Stimulated activated effector memory CD8-positive, alpha-beta T cell treated with anti-CD3 and anti-CD28 coated beads, Interleukin-12 subunit alpha, Interleukin-12 subunit beta, amount 100 ng/mL, for 72 hours (primary cell): Measurements from ENCODE around the gene PCDHA9.
"Not testable (repeated sequence)": the region's sequence is repeated elsewhere in the genome, so short reads cannot be mapped to it uniquely, and the experiment has no call there.

Experiments used
- ATAC-seq: fragments of 150-1000 bp; cut with Tn5 transposase; 2 replicates; pipeline ENCODE4 v1.10.0; 2021
- DNase-seq, 2 donors: peaks; one replicate each; pipeline ENCODE4 v3.0.0; 2021 to 2022; ENCODE audit warnings: low spot score in 2 of 2
- H3K27ac Mint-ChIP-seq: one replicate; pipeline ENCODE4 v1.8.0; 2022; ENCODE audit warnings: mild to moderate bottlenecking, mixed read lengths
- H3K36me3 Mint-ChIP-seq: one replicate; pipeline ENCODE4 v1.8.0; 2022; ENCODE audit warnings: mild to moderate bottlenecking, mixed read lengths
- H3K4me1 Mint-ChIP-seq: one replicate; pipeline ENCODE4 v1.8.0; 2022; ENCODE audit warnings: mixed read lengths
- H3K4me3 Mint-ChIP-seq: one replicate; pipeline ENCODE4 v1.8.0; 2022; ENCODE audit warnings: mild to moderate bottlenecking, mixed read lengths
- H3K9me3 Mint-ChIP-seq: one replicate; pipeline ENCODE4 v1.8.0; 2022; ENCODE audit warnings: mixed read lengths

Gene PCDHA9

DNA sequence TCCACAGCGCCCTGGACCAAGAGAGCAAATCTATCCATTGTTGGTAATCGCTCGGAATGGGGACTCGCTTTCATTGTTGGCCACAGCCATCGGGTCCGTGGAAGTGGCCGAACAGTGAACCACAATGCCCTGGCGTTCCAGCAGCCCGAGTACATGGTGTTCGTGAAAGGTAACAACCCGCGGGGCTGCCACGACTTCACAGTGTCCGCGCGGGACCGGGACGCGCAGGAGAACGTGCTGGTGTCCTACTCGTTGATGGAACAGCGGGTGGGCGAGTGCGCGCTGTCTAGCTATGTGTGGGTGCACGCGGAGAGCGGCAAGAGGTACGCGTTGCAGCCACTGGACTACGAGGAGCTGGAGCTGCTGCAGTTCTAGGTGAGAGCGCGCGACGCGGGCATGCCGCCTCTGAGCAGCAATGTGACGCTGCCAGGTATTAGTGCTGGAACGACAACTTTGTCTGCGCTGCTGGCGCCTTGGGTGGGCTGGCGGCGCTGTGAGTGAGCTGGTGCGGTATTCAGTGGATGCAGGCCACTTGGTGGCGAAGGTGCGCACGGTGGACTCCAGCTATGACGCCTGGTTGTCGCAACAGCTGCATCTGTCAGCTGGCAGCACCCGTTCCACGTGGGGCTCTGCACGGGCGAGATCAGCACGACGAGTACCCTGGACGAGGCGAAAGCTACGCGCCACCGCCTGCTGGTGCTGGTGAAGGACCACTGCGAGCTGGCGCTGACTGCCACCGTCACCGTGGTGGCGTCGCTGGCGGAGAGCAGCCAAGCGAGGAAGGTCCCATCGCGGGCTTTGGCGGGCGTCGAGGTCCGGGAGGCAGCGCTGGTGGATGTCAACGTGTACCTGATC, 14.5 kb downstream of the PCDHA9 start:
- Mint-ChIP-seq H3K4me1 (no peaks in the 10 kb centered on the region), H3K36me3 (no peaks in the 10 kb centered on the region), H3K9me3 (peaks cover 3% of the 10 kb centered on the region), H3K27ac (no peak overlapping the region), H3K4me3 (no peak overlapping the region)
- DNase-seq = no peak
- ATAC-seq = no peak

- no peak within 1 kb of the TSS for H3K4me3 Mint-ChIP-seq
- ATAC-seq (no peak), DNase-seq (no peak)
- peaks cover 3% of the 10 kb centered on the region for H3K9me3 Mint-ChIP-seq
- H3K27ac Mint-ChIP-seq = no peak within 1 kb of the TSS
- H3K4me1 Mint-ChIP-seq = no peaks in the 10 kb centered on the region
- no peaks in the 10 kb centered on the region for H3K36me3 Mint-ChIP-seq
These were observed 20.8 kb downstream of the PCDHA9 start, which contains the start of gene PCDHA11 for GRCh38 chr5:140868721-140869554. Gene PCDHA11 (plus strand): TSS chr5:140868957. CDS start chr5:140869104, 147 bp downstream.

DNA sequence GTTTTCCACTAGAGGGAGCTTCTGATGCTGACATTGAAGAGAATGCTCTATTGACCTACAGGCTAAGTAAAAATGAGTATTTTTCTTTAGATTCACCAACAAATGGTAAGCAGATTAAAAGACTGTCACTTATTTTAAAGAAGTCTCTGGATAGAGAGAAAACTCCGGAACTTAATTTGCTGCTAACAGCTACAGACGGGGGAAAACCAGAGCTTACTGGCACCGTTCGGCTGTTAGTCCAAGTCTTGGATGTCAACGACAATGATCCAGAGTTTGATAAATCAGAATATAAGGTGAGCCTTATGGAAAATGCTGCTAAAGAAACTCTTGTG, 21.3 kb downstream of the PCDHA9 start:
- H3K4me3 Mint-ChIP-seq = no peak overlapping the region
- DNase-seq (no peak), ATAC-seq (no peak)
- H3K4me1 Mint-ChIP-seq = no peaks in the 10 kb centered on the region
- no peaks in the 10 kb centered on the region for H3K36me3 Mint-ChIP-seq
- H3K9me3 Mint-ChIP-seq = peaks cover under 1% of the 10 kb centered on the region
- no peak overlapping the region for H3K27ac Mint-ChIP-seq

DNA sequence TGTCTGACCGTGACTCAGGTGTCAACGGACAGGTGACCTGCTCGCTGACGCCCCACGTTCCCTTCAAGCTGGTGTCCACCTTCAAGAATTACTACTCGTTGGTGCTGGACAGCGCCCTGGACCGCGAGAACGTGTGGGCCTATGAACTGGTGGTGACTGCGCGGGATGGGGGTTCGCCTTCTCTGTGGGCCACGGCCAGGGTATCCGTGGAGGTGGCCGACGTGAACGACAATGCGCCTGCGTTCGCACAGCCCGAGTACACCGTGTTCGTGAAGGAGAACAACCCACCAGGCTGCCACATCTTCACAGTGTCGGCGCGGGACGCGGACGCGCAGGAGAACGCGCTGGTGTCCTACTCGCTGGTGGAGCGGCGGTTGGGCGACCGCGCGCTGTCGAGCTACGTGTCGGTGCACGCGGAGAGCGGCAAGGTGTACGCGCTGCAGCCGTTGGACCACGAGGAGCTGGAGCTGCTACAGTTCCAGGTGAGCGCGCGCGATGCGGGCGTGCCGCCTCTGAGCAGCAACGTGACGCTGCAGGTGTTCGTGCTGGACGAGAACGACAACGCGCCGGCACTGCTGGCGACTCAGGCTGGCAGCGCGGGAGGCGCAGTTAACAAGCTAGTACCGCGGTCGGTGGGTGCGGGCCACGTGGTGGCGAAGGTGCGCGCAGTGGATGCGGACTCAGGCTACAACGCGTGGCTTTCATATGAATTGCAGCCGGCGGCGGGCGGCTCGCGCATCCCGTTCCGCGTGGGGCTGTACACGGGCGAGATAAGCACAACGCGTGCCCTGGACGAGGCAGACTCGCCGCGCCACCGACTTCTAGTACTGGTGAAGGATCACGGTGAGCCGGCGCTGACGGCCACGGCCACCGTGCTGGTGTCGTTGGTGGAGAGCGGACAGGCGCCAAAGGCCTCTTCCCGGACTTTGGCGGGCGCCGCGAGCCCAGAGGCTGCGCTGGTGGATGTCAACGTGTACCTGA, 22.3 kb downstream of the PCDHA9 start:
- ATAC-seq = no peak
- H3K36me3 Mint-ChIP-seq = no peaks in the 10 kb centered on the region
- no peak for DNase-seq
- H3K9me3 Mint-ChIP-seq = no peaks in the 10 kb centered on the region
- no peak overlapping the region for H3K4me3 Mint-ChIP-seq
- H3K27ac Mint-ChIP-seq = no peak overlapping the region
- no peaks in the 10 kb centered on the region for H3K4me1 Mint-ChIP-seq

DNA sequence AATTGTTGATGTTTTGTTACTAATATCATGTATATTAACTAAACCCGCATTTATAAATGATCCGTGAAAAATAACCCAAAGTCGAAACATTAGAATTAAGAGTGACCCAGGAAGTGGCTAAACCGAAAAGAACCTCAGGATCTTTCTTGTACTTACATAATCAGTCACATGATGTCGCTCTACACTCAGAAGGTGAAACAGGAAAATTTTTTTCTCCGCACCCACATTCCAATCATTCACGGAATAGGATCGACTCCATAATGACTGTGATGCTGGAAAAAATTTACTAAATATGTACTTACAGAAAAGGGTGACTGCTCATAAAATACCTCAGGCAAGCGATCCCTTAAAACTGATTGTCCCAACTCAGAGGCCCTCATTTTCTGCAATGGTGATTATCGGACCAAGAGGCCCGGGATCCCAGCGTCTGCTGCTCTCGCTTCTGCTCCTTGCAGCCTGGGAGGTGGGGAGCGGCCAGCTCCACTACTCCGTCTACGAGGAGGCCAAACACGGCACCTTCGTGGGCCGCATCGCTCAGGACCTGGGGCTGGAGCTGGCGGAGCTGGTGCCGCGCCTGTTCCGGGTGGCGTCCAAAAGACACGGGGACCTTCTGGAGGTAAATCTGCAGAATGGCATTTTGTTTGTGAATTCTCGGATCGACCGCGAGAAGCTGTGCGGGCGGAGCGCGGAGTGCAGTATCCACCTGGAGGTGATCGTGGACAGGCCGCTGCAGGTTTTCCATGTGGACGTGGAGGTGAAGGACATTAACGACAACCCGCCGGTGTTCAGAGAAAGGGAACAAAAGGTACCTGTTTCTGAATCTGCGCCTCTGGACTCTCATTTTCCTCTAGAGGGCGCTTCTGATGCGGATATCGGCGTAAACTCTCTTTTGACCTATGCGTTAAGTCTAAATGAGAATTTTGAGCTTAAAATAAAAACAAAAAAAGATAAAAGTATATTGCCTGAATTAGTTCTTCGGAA, 27.2 kb downstream of the PCDHA9 start, which contains the start of gene PCDHA12:
TSS of gene PCDHA12 (plus strand) at position 224 of the 981 bp plus-strand sequence. CDS start at position 389, 165 bp downstream.
- Mint-ChIP-seq H3K27ac (no peak within 1 kb of the TSS), H3K9me3 (peaks cover 5% of the 10 kb centered on the region), H3K4me3 (no peak within 1 kb of the TSS), H3K36me3 (no peaks in the 10 kb centered on the region), H3K4me1 (no peaks in the 10 kb centered on the region)
- ATAC-seq = no peak
- DNase-seq = no peak

DNA sequence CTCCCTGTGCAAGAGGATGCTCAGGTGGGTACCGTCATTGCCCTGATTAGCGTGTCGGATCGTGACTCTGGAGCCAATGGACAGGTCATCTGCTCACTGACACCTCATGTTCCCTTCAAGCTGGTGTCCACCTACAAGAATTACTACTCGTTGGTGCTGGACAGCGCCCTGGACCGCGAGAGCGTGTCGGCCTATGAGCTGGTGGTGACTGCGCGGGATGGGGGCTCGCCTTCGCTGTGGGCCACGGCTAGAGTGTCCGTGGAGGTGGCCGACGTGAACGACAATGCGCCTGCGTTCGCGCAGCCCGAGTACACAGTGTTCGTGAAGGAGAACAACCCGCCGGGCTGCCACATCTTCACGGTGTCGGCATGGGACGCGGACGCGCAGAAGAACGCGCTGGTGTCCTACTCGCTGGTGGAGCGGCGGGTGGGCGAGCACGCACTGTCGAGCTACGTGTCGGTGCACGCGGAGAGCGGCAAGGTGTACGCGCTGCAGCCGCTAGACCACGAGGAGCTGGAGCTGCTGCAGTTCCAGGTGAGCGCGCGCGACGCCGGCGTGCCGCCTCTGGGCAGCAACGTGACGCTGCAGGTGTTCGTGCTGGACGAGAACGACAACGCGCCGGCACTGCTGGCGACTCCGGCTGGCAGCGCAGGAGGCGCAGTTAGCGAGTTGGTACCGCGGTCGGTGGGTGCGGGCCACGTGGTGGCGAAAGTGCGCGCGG, 28.5 kb downstream of the PCDHA9 start:
- not testable (repeated sequence) for H3K27ac Mint-ChIP-seq, H3K9me3 Mint-ChIP-seq, ATAC-seq, H3K4me1 Mint-ChIP-seq, DNase-seq, H3K4me3 Mint-ChIP-seq, H3K36me3 Mint-ChIP-seq

- DNase-seq = no peak
- no peak for ATAC-seq
- Mint-ChIP-seq H3K36me3 (no peaks in the 10 kb centered on the region), H3K9me3 (peaks cover 8% of the 10 kb centered on the region), H3K27ac (no peak overlapping the region), H3K4me1 (no peaks in the 10 kb centered on the region), H3K4me3 (no peak overlapping the region)
These were observed 29.0 kb downstream of the PCDHA9 start for GRCh38 chr5:140877262-140877581.

DNA sequence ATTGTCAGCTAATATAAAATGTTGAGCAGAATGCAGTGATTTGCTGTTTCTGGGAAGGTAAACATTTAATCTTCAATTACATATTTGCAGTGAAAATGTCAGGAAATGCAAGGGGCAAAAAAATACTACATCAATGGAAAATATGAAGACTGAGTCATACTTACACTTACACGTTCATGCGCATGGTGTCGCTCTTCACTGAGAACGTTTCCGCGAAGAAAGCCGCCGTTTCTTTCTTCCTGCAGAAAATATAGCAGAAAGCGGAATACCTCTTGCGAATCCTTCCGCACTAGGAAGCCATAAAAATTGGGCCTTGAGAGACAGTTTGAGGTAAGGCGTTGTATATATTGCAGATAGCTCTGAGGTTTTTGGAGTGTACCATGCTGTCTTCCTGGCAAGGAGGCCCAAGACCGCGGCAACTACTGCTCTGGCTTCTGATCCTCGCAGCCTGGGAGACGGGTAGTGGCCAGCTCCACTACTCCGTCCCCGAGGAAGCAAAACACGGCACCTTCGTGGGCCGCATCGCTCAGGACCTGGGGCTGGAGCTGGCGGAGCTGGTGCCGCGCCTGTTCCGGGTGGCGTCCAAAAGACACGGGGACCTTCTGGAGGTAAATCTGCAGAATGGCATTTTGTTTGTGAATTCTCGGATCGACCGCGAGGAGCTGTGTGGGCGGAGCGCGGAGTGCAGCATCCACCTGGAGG, 33.9 kb downstream of the PCDHA9 start, which contains the start of gene PCDHA13:
TSS of gene PCDHA13 (plus strand) at position 236 of the 702 bp plus-strand sequence. CDS start at position 381, 145 bp downstream.
- ATAC-seq (no peak), DNase-seq (no peak)
- no peaks in the 10 kb centered on the region for H3K4me1 Mint-ChIP-seq
- peaks cover 8% of the 10 kb centered on the region for H3K9me3 Mint-ChIP-seq
- H3K4me3 Mint-ChIP-seq = no peak within 1 kb of the TSS
- no peaks in the 10 kb centered on the region for H3K36me3 Mint-ChIP-seq
- H3K27ac Mint-ChIP-seq = no peak within 1 kb of the TSS

DNA sequence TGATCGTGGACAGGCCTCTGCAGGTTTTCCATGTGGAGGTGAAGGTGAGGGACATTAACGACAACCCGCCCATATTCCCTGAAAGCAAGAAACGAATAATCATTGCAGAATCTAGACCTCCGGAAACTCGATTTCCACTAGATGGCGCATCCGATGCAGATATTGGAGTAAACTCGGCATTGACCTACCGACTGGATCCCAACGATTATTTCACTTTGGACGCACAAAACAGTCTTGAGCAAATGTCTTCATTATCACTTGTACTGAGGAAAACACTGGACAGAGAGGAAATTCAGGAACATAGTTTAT, 34.4 kb downstream of the PCDHA9 start:
- ATAC-seq (no peak), DNase-seq (no peak)
- peaks cover 10% of the 10 kb centered on the region for H3K9me3 Mint-ChIP-seq
- H3K36me3 Mint-ChIP-seq = no peaks in the 10 kb centered on the region
- no peak overlapping the region for H3K4me3 Mint-ChIP-seq
- H3K4me1 Mint-ChIP-seq = no peaks in the 10 kb centered on the region
- no peak overlapping the region for H3K27ac Mint-ChIP-seq

- DNase-seq = no peak
- no peak overlapping the region for H3K27ac Mint-ChIP-seq
- peaks cover 10% of the 10 kb centered on the region for H3K9me3 Mint-ChIP-seq
- no peaks in the 10 kb centered on the region for H3K36me3 Mint-ChIP-seq
- no peaks in the 10 kb centered on the region for H3K4me1 Mint-ChIP-seq
- H3K4me3 Mint-ChIP-seq = no peak overlapping the region
- no peak for ATAC-seq
These were observed 35.2 kb downstream of the PCDHA9 start for GRCh38 chr5:140883373-140883772.

DNA sequence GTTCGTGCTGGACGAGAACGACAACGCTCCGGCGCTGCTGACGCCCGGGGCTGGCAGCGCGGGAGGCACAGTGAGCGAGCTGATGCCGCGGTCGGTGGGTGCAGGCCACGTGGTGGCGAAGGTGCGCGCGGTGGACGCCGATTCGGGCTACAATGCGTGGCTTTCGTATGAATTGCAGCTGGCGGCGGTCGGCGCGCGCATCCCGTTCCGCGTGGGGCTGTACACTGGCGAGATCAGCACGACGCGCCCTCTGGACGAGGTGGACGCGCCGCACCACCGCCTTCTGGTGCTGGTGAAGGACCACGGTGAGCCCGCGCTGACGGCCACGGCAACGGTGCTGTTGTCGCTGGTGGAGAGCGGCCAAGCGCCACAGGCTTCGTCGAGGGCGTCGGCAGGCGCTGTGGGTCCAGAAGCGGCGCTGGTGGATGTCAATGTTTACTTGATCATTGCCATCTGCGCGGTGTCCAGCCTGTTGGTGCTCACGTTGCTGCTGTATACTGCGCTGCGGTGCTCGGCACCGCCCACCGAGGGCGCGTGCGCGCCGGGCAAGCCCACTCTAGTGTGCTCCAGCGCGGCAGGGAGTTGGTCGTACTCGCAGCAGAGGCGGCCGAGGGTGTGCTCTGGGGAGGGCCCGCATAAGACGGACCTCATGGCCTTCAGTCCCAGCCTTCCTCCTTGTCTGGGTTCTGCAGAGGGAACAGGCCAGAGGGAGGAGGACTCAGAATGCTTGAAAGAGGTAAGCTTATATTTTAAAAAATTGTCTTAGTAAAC, 35.9 kb downstream of the PCDHA9 start:
- no peak for DNase-seq
- Mint-ChIP-seq H3K4me1 (no peaks in the 10 kb centered on the region), H3K27ac (no peak overlapping the region)

More for the DNA sequence above, 35.9 kb downstream of the PCDHA9 start:
- Mint-ChIP-seq H3K36me3 (no peaks in the 10 kb centered on the region), H3K4me3 (no peak overlapping the region), H3K9me3 (peaks cover 6% of the 10 kb centered on the region)
- ATAC-seq = no peak
